Peyer's patch (tissue), 4 donors: ENCODE data around the gene VASN.

Experiments used
- POLR2A ChIP-seq, 2 donors: fragments of 450-650 bp; IDR thresholded peaks; one replicate each; pipeline ENCODE4 v1.5.1; 2017; ENCODE audit warnings: antibody characterized with exemption in 2 of 2, mild to moderate bottlenecking in 2 of 2, moderate library complexity in 2 of 2
- TF ChIP-seq, protein P1 (sequence below), 6 experiments: fragments of 450-650 bp in 4 of 6; fragments of 200-600 bp in 2 of 6; sonication (generic) in 1 of 6; IDR thresholded peaks; one replicate each; pipeline ENCODE4 v1.5.1; 2017 to 2019; ENCODE audit warnings: antibody characterized with exemption in 6 of 6, mild to moderate bottlenecking in 3 of 6, moderate library complexity in 1 of 6

DNA sequence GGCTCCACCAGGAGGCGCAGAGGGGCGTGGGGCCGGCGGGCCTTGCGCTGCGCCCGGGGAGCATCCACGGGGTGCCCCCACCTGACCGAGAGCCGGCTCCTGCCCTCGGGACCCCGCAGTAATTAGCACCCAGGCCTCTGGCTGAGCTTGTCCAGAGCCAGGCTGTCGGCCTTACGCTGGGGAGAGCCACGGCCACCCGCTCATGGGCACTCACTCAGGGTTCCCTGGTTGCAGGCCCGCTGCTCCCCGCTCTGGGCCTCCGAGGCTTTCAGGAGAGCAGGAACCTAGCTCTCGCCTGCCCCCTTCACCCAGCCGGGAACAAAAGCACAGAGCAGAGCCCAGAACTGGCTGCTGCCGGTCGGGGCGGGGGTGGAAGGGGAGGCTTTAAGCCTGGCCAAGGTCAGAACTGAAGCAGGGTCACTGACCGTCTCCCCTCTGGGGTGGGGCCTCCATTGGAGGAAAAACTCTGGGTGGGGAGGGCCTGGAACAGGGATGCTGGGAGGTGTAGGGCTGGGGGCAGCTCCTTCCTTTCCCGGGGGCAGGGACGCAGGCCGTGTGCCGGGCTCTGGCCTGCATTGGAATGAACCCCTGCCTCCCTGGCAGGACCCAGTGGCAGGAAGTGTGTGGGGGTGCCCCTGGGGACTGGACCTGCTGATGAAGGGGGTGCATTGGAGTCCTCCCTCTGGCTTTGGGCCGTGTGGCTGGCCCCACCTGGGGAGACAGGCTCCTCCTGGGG is 43.4 kb upstream of the VASN start:
- TF ChIP-seq POLR2A (IDR thresholded peaks at IDR 0.05), result no peak
- TF ChIP-seq, protein P1, sequence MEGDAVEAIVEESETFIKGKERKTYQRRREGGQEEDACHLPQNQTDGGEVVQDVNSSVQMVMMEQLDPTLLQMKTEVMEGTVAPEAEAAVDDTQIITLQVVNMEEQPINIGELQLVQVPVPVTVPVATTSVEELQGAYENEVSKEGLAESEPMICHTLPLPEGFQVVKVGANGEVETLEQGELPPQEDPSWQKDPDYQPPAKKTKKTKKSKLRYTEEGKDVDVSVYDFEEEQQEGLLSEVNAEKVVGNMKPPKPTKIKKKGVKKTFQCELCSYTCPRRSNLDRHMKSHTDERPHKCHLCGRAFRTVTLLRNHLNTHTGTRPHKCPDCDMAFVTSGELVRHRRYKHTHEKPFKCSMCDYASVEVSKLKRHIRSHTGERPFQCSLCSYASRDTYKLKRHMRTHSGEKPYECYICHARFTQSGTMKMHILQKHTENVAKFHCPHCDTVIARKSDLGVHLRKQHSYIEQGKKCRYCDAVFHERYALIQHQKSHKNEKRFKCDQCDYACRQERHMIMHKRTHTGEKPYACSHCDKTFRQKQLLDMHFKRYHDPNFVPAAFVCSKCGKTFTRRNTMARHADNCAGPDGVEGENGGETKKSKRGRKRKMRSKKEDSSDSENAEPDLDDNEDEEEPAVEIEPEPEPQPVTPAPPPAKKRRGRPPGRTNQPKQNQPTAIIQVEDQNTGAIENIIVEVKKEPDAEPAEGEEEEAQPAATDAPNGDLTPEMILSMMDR (IDR thresholded peaks at IDR 0.05), result peak in 4 of 6 experiments; percentile 46 to 55 (median 50)
